OCI-LY3 (cell line): ENCODE results near the gene TLE5.

Experiments
- CTCF ChIP-seq: fragments of 200-600, 300-600 bp; sonication (generic); IDR thresholded peaks from 2 replicates; pipeline ENCODE4 v1.5.1; 2014; ENCODE audit warnings: antibody characterized with exemption, low read length, low read depth
- EZH2phosphoT487 ChIP-seq: fragments of 200-600 bp; shearing (Covaris generic); IDR thresholded peaks from 2 replicates; pipeline ENCODE4 v1.6.1; 2018; ENCODE audit warnings: antibody characterized with exemption, mixed run types, low read depth

- no peak for TF ChIP-seq CTCF
- TF ChIP-seq EZH2phosphoT487: no peak
These were observed 5.7 kb downstream of the TLE5 start for GRCh38 chr19:3056417-3057088.
